ENCODE results near the gene NXF1.

Gene NXF1

GRCh38 chr11:62806611-62807121 is 1.4 kb upstream of the NXF1 start:
- peaks cover 3 to 31% (median 24%) of the 10 kb centered on the region in 5 donors for H3K4me1 ChIP-seq (ENCODE audit: control insufficient read depth in 5 of 5, insufficient read depth in 5 of 5, low read length in 5 of 5)
- H3K36me3 ChIP-seq (ENCODE audit: control insufficient read depth in 5 of 5, insufficient read depth in 5 of 5, low read length in 5 of 5), result peaks cover 0 to 27% (median 21%) of the 10 kb centered on the region in 5 donors
- H3K4me3 ChIP-seq (ENCODE audit: low read depth in 1 of 5, low read length in 5 of 5), result no peak overlapping the region
- H3K27me3 ChIP-seq (ENCODE audit: control insufficient read depth in 5 of 5, insufficient read depth in 4 of 5, low read length in 5 of 5), result no peaks in the 10 kb centered on the region
- H3K9ac ChIP-seq (ENCODE audit: low read length in 5 of 5), result peak overlapping the region in 1 of 5 donors; percentile 16
- H3K27ac ChIP-seq (ENCODE audit: low read depth, low read length), result no peak overlapping the region
- H3K9me3 ChIP-seq (ENCODE audit: control insufficient read depth in 5 of 5, low read length in 5 of 5), result no peaks in the 10 kb centered on the region

- peaks cover 4 to 33% (median 28%) of the 10 kb centered on the region in 5 donors for H3K36me3 ChIP-seq (ENCODE audit: control insufficient read depth in 5 of 5, insufficient read depth in 5 of 5, low read length in 5 of 5)
- peak overlapping the region in 4 of 5 donors; percentile 31 to 93 (median 70) for H3K9ac ChIP-seq (ENCODE audit: low read length in 5 of 5)
- no peaks in the 10 kb centered on the region for H3K9me3 ChIP-seq (ENCODE audit: control insufficient read depth in 5 of 5, low read length in 5 of 5)
- H3K4me1 ChIP-seq (ENCODE audit: control insufficient read depth in 5 of 5, insufficient read depth in 5 of 5, low read length in 5 of 5), result peaks cover 3 to 31% (median 24%) of the 10 kb centered on the region in 5 donors
- peak overlapping the region; percentile 92 to 94 (median 93) for H3K4me3 ChIP-seq (ENCODE audit: low read depth in 1 of 5, low read length in 5 of 5)
- H3K27me3 ChIP-seq (ENCODE audit: control insufficient read depth in 5 of 5, insufficient read depth in 4 of 5, low read length in 5 of 5), result no peaks in the 10 kb centered on the region
- peak overlapping the region; percentile 77 for H3K27ac ChIP-seq (ENCODE audit: low read depth, low read length)
Measured at GRCh38 chr11:62805961-62806441, 761 bp upstream of the NXF1 start.

GRCh38 chr11:62804310-62805075 is 747 bp downstream of the NXF1 start:
- Histone ChIP-seq H3K9me3 (ENCODE audit: control insufficient read depth in 5 of 5, low read length in 5 of 5) (no peaks in the 10 kb centered on the region), H3K27me3 (ENCODE audit: control insufficient read depth in 5 of 5, insufficient read depth in 4 of 5, low read length in 5 of 5) (no peaks in the 10 kb centered on the region), H3K36me3 (ENCODE audit: control insufficient read depth in 5 of 5, insufficient read depth in 5 of 5, low read length in 5 of 5) (peaks cover 4 to 48% (median 43%) of the 10 kb centered on the region in 5 donors), H3K4me3 (ENCODE audit: low read depth in 1 of 5, low read length in 5 of 5) (peak overlapping the region; percentile 89 to 94 (median 92)), H3K4me1 (ENCODE audit: control insufficient read depth in 5 of 5, insufficient read depth in 5 of 5, low read length in 5 of 5) (peaks cover 3 to 31% (median 24%) of the 10 kb centered on the region in 5 donors), H3K9ac (ENCODE audit: low read length in 5 of 5) (peak overlapping the region; percentile 30 to 98 (median 93)), H3K27ac (ENCODE audit: low read depth, low read length) (peak overlapping the region; percentile 77)

GRCh38 chr11:62801071-62801470 is 4.2 kb downstream of the NXF1 start:
- no peak overlapping the region for H3K9ac ChIP-seq (ENCODE audit: low read length in 5 of 5)
- H3K27me3 ChIP-seq (ENCODE audit: control insufficient read depth in 5 of 5, insufficient read depth in 4 of 5, low read length in 5 of 5), result no peaks in the 10 kb centered on the region
- H3K9me3 ChIP-seq (ENCODE audit: control insufficient read depth in 5 of 5, low read length in 5 of 5), result no peaks in the 10 kb centered on the region
- H3K27ac ChIP-seq (ENCODE audit: low read depth, low read length), result no peak overlapping the region
- H3K36me3 ChIP-seq (ENCODE audit: control insufficient read depth in 5 of 5, insufficient read depth in 5 of 5, low read length in 5 of 5), result peaks cover 6 to 75% (median 68%) of the 10 kb centered on the region in 5 donors
- H3K4me1 ChIP-seq (ENCODE audit: control insufficient read depth in 5 of 5, insufficient read depth in 5 of 5, low read length in 5 of 5), result peaks cover 3 to 23% (median 22%) of the 10 kb centered on the region in 5 donors
- no peak overlapping the region for H3K4me3 ChIP-seq (ENCODE audit: low read depth in 1 of 5, low read length in 5 of 5)

GRCh38 chr11:62799486-62799885 is 5.8 kb downstream of the NXF1 start:
- Histone ChIP-seq H3K9me3 (ENCODE audit: control insufficient read depth in 5 of 5, low read length in 5 of 5) (no peaks in the 10 kb centered on the region), H3K4me1 (ENCODE audit: control insufficient read depth in 5 of 5, insufficient read depth in 5 of 5, low read length in 5 of 5) (peaks cover 3 to 13% (median 12%) of the 10 kb centered on the region in 5 donors), H3K36me3 (ENCODE audit: control insufficient read depth in 5 of 5, insufficient read depth in 5 of 5, low read length in 5 of 5) (peaks cover 11 to 91% (median 83%) of the 10 kb centered on the region in 5 donors), H3K27ac (ENCODE audit: low read depth, low read length) (no peak overlapping the region), H3K4me3 (ENCODE audit: low read depth in 1 of 5, low read length in 5 of 5) (no peak overlapping the region), H3K27me3 (ENCODE audit: control insufficient read depth in 5 of 5, insufficient read depth in 4 of 5, low read length in 5 of 5) (no peaks in the 10 kb centered on the region), H3K9ac (ENCODE audit: low read length in 5 of 5) (no peak overlapping the region)

- H3K27ac ChIP-seq (ENCODE audit: low read depth, low read length), result no peak overlapping the region
- no peak overlapping the region for H3K4me3 ChIP-seq (ENCODE audit: low read depth in 1 of 5, low read length in 5 of 5)
- H3K36me3 ChIP-seq (ENCODE audit: control insufficient read depth in 5 of 5, insufficient read depth in 5 of 5, low read length in 5 of 5), result peaks cover 12 to 89% (median 79%) of the 10 kb centered on the region in 5 donors
- H3K9me3 ChIP-seq (ENCODE audit: control insufficient read depth in 5 of 5, low read length in 5 of 5), result no peaks in the 10 kb centered on the region
- no peak overlapping the region for H3K9ac ChIP-seq (ENCODE audit: low read length in 5 of 5)
- H3K27me3 ChIP-seq (ENCODE audit: control insufficient read depth in 5 of 5, insufficient read depth in 4 of 5, low read length in 5 of 5), result no peaks in the 10 kb centered on the region
- peaks cover 3 to 13% (median 11%) of the 10 kb centered on the region in 5 donors for H3K4me1 ChIP-seq (ENCODE audit: control insufficient read depth in 5 of 5, insufficient read depth in 5 of 5, low read length in 5 of 5)
Measured at GRCh38 chr11:62796281-62796680, 9.0 kb downstream of the NXF1 start.

GRCh38 chr11:62794201-62794775 is 11.0 kb downstream of the NXF1 start:
- Histone ChIP-seq H3K36me3 (ENCODE audit: control insufficient read depth in 5 of 5, insufficient read depth in 5 of 5, low read length in 5 of 5) (peaks cover 10 to 81% (median 61%) of the 10 kb centered on the region in 5 donors), H3K4me1 (ENCODE audit: control insufficient read depth in 5 of 5, insufficient read depth in 5 of 5, low read length in 5 of 5) (peaks cover 6 to 30% (median 22%) of the 10 kb centered on the region in 5 donors), H3K27ac (ENCODE audit: low read depth, low read length) (no peak overlapping the region)

GRCh38 chr11:62792202-62792575 is 13.1 kb downstream of the NXF1 start:
- Histone ChIP-seq H3K36me3 (ENCODE audit: control insufficient read depth in 5 of 5, insufficient read depth in 5 of 5, low read length in 5 of 5) (peaks cover 7 to 66% (median 45%) of the 10 kb centered on the region in 5 donors), H3K9me3 (ENCODE audit: control insufficient read depth in 5 of 5, low read length in 5 of 5) (no peaks in the 10 kb centered on the region), H3K9ac (ENCODE audit: low read length in 5 of 5) (peak overlapping the region in 4 of 5 donors; percentile 10 to 81 (median 60)), H3K4me1 (ENCODE audit: control insufficient read depth in 5 of 5, insufficient read depth in 5 of 5, low read length in 5 of 5) (peaks cover 11 to 47% (median 38%) of the 10 kb centered on the region in 5 donors), H3K27ac (ENCODE audit: low read depth, low read length) (peak overlapping the region; percentile 81), H3K27me3 (ENCODE audit: control insufficient read depth in 5 of 5, insufficient read depth in 4 of 5, low read length in 5 of 5) (no peaks in the 10 kb centered on the region), H3K4me3 (ENCODE audit: low read depth in 1 of 5, low read length in 5 of 5) (peak overlapping the region; percentile 26 to 96 (median 94))

More at GRCh38 chr11:62794201-62794775, 11.0 kb downstream of the NXF1 start:
- Histone ChIP-seq H3K9me3 (ENCODE audit: control insufficient read depth in 5 of 5, low read length in 5 of 5) (no peaks in the 10 kb centered on the region), H3K9ac (ENCODE audit: low read length in 5 of 5) (no peak overlapping the region), H3K27me3 (ENCODE audit: control insufficient read depth in 5 of 5, insufficient read depth in 4 of 5, low read length in 5 of 5) (no peaks in the 10 kb centered on the region), H3K4me3 (ENCODE audit: low read depth in 1 of 5, low read length in 5 of 5) (no peak overlapping the region)

- Histone ChIP-seq H3K9ac (ENCODE audit: low read length in 5 of 5) (peak within 1 kb of the TSS; percentile 10 to 83 (median 81)), H3K4me1 (ENCODE audit: control insufficient read depth in 5 of 5, insufficient read depth in 5 of 5, low read length in 5 of 5) (peaks cover 11 to 47% (median 38%) of the 10 kb centered on the region in 5 donors), H3K4me3 (ENCODE audit: low read depth in 1 of 5, low read length in 5 of 5) (peak within 1 kb of the TSS; percentile 60 to 96 (median 94)), H3K9me3 (ENCODE audit: control insufficient read depth in 5 of 5, low read length in 5 of 5) (no peaks in the 10 kb centered on the region), H3K27me3 (ENCODE audit: control insufficient read depth in 5 of 5, insufficient read depth in 4 of 5, low read length in 5 of 5) (no peaks in the 10 kb centered on the region), H3K36me3 (ENCODE audit: control insufficient read depth in 5 of 5, insufficient read depth in 5 of 5, low read length in 5 of 5) (peaks cover 7 to 60% (median 42%) of the 10 kb centered on the region in 5 donors), H3K27ac (ENCODE audit: low read depth, low read length) (peak within 1 kb of the TSS; percentile 81)
Measured at GRCh38 chr11:62791501-62792201, 13.6 kb downstream of the NXF1 start, which contains the start of gene TMEM223. TMEM223 (minus strand) TSS chr11:62792006; CDS start chr11:62791994, 12 bp downstream.
